Endothelial cell of umbilical vein (primary cell): ENCODE data around the gene EFS.

ENCODE experiments used
- JUN ChIP-seq: IDR thresholded peaks from 2 replicates; pipeline ENCODE4 v1.6.1; 2011; ENCODE audit warnings: borderline replicate concordance, low read depth; ENCODE audit not compliant: insufficient read length, insufficient read depth
- MYC ChIP-seq: IDR thresholded peaks from one replicate; pipeline ENCODE4 v1.6.1; 2011; ENCODE audit warnings: mild to moderate bottlenecking, low read depth, low read length
- POLR2A ChIP-seq: IDR thresholded peaks from 2 replicates; pipeline ENCODE4 v1.6.1; 2012; ENCODE audit warnings: low read depth, mild to moderate bottlenecking, control low read depth, low read length
- POLR2AphosphoS5 ChIP-seq: IDR thresholded peaks from 2 replicates; pipeline ENCODE4 v1.6.1; 2012; ENCODE audit warnings: low read depth, mild to moderate bottlenecking, control low read depth, low read length, moderate library complexity; ENCODE audit not compliant: insufficient read depth
- TF ChIP-seq, protein P1 (sequence below), 2 donors: IDR thresholded peaks; 1 replicate in 1 of 2; 2 replicates in 1 of 2; pipeline ENCODE4 v1.5.1; 2011; ENCODE audit warnings: low read length in 2 of 2, mild to moderate bottlenecking in 2 of 2, moderate library complexity in 2 of 2, control low read depth in 1 of 2, inconsistent platforms in 1 of 2, low read depth in 1 of 2; ENCODE audit not compliant: insufficient read depth in 1 of 2; ENCODE audit errors: extremely low read depth in 1 of 2
- TF ChIP-seq, protein P2 (sequence below): IDR thresholded peaks from 2 replicates; pipeline ENCODE4 v1.6.1; 2011; ENCODE audit not compliant: insufficient read depth, insufficient read length

DNA sequence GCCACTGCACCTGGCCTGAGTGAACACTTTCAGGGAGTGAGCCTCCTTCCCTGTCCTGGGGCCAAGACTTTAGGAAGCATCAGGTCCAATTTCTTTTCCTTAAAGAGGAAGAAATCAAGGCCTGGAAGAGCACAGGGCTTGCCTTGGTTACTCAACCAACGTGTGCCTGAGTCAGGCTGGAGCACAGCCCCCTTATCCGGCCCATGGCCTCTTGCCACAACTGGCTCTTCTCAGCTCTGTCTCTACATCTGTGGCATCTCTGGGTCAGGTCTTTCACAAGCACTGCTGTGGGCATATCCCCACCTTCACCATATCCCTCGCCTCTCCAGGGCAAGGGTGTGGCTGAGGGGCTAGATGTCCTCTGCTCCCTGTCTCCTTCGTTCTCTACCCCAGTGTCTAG lies 36.3 kb upstream of the EFS start:
- TF ChIP-seq POLR2AphosphoS5 (no peak), POLR2A (no peak), JUN (no peak), MYC (no peak)
- TF ChIP-seq, protein P1, sequence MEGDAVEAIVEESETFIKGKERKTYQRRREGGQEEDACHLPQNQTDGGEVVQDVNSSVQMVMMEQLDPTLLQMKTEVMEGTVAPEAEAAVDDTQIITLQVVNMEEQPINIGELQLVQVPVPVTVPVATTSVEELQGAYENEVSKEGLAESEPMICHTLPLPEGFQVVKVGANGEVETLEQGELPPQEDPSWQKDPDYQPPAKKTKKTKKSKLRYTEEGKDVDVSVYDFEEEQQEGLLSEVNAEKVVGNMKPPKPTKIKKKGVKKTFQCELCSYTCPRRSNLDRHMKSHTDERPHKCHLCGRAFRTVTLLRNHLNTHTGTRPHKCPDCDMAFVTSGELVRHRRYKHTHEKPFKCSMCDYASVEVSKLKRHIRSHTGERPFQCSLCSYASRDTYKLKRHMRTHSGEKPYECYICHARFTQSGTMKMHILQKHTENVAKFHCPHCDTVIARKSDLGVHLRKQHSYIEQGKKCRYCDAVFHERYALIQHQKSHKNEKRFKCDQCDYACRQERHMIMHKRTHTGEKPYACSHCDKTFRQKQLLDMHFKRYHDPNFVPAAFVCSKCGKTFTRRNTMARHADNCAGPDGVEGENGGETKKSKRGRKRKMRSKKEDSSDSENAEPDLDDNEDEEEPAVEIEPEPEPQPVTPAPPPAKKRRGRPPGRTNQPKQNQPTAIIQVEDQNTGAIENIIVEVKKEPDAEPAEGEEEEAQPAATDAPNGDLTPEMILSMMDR (IDR thresholded peaks at IDR 0.05; ENCODE audit: extremely low read depth in 1 of 2, insufficient read depth in 1 of 2, low read depth in 1 of 2, low read length in 2 of 2), result no peak
- TF ChIP-seq, protein P2, sequence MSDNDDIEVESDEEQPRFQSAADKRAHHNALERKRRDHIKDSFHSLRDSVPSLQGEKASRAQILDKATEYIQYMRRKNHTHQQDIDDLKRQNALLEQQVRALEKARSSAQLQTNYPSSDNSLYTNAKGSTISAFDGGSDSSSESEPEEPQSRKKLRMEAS, result no peak
